Peyer's patch (tissue), 4 donors: Measurements from ENCODE around the gene AGBL4. TPM values are rescaled to one million over a fixed set of nuclear protein-coding genes. Genes with fewer than 3 reads are reported as not detected.

Experiments used
- DNase-seq, 3 donors: peaks; one replicate each; pipeline ENCODE4 v3.0.0-alpha.2; 2017 to 2019
- H3K27ac ChIP-seq, 4 donors: fragments of 200-600 bp; sonication (generic); one replicate each; pipeline ENCODE4 v1.5.1; 2016 to 2019
- H3K27me3 ChIP-seq, 2 donors: fragments of 200-600 bp; sonication (generic); one replicate each; pipeline ENCODE4 v1.5.1; 2019
- H3K36me3 ChIP-seq, 3 donors: fragments of 200-600 bp; sonication (generic); one replicate each; pipeline ENCODE4 v1.5.1; 2016 to 2019
- H3K4me1 ChIP-seq, 4 donors: fragments of 200-600 bp; sonication (generic); one replicate each; pipeline ENCODE4 v1.5.1; 2016 to 2019
- H3K4me3 ChIP-seq, 4 donors: fragments of 200-600 bp; sonication (generic); 1 replicate in 3 of 4; 2 replicates in 1 of 4; pipeline ENCODE4 v1.5.1; 2016 to 2019; ENCODE audit warnings: mild to moderate bottlenecking in 1 of 4
- H3K9me3 ChIP-seq, 4 donors: fragments of 200-600 bp; sonication (generic); one replicate each; pipeline ENCODE4 v1.5.1; 2016 to 2019; ENCODE audit warnings: mild to moderate bottlenecking in 1 of 4
- CTCF ChIP-seq, 6 experiments: fragments of 450-650 bp in 4 of 6; fragments of 200-600 bp in 2 of 6; sonication (generic) in 1 of 6; IDR thresholded peaks; one replicate each; pipeline ENCODE4 v1.5.1; 2017 to 2019; ENCODE audit warnings: antibody characterized with exemption in 6 of 6, mild to moderate bottlenecking in 3 of 6, moderate library complexity in 1 of 6
- POLR2A ChIP-seq, 2 donors: fragments of 450-650 bp; IDR thresholded peaks; one replicate each; pipeline ENCODE4 v1.5.1; 2017; ENCODE audit warnings: antibody characterized with exemption in 2 of 2, mild to moderate bottlenecking in 2 of 2, moderate library complexity in 2 of 2
- total RNA-seq, 4 donors: library from RNA; depleted of rRNA; stranded (reverse); fragments of >200 nt; gene quantifications; one replicate each; pipeline ENCODE4 v1.1.0, GENCODE V29; 2016

AGBL4 gene
- total RNA-seq, 4 donors from 2014 or later: 2.5 TPM; not detected in 3

GRCh38 chr1:48500541-48501450 is 1523.0 kb downstream of the AGBL4 start:
- H3K36me3 ChIP-seq: no peaks in the 10 kb centered on the region
- no peak overlapping the region for H3K27ac ChIP-seq
- no peak for DNase-seq
- TF ChIP-seq POLR2A (IDR thresholded peaks at IDR 0.05) (no peak), CTCF (IDR thresholded peaks at IDR 0.05) (no peak)
- H3K4me1 ChIP-seq: peaks cover 0 to 4% (median 0%) of the 10 kb centered on the region in 4 donors
- H3K9me3 ChIP-seq: no peaks in the 10 kb centered on the region
- no peaks in the 10 kb centered on the region for H3K27me3 ChIP-seq
- H3K4me3 ChIP-seq: no peak overlapping the region

GRCh38 chr1:48499211-48499735 is 1524.5 kb downstream of the AGBL4 start:
- H3K4me3 ChIP-seq: no peak overlapping the region
- no peaks in the 10 kb centered on the region for H3K36me3 ChIP-seq

GRCh38 chr1:48498096-48498791 is 1525.5 kb downstream of the AGBL4 start:
- Histone ChIP-seq H3K36me3 (no peaks in the 10 kb centered on the region), H3K4me1 (peaks cover 0 to 15% (median 0%) of the 10 kb centered on the region in 4 donors), H3K9me3 (no peaks in the 10 kb centered on the region), H3K27ac (no peak overlapping the region), H3K4me3 (no peak overlapping the region), H3K27me3 (no peaks in the 10 kb centered on the region)
- no peak for TF ChIP-seq POLR2A (IDR thresholded peaks at IDR 0.05)
- peak; percentile 47 to 78 (median 74) for TF ChIP-seq CTCF (IDR thresholded peaks at IDR 0.05)
- DNase-seq: peak; percentile 57 to 91 (median 83)

More at GRCh38 chr1:48499211-48499735, 1524.5 kb downstream of the AGBL4 start:
- TF ChIP-seq CTCF (IDR thresholded peaks at IDR 0.05): no peak
- TF ChIP-seq POLR2A (IDR thresholded peaks at IDR 0.05): no peak
- no peak overlapping the region for H3K27ac ChIP-seq
- no peaks in the 10 kb centered on the region for H3K9me3 ChIP-seq
- DNase-seq: no peak
- no peaks in the 10 kb centered on the region for H3K27me3 ChIP-seq
- H3K4me1 ChIP-seq: peaks cover 0 to 8% (median 0%) of the 10 kb centered on the region in 4 donors

GRCh38 chr1:48495911-48496310 is 1527.8 kb downstream of the AGBL4 start:
- Histone ChIP-seq H3K4me1 (peaks cover 0 to 15% (median 0%) of the 10 kb centered on the region in 4 donors), H3K27me3 (no peaks in the 10 kb centered on the region), H3K27ac (no peak overlapping the region), H3K36me3 (no peaks in the 10 kb centered on the region), H3K9me3 (no peaks in the 10 kb centered on the region), H3K4me3 (no peak overlapping the region)
- no peak for TF ChIP-seq POLR2A (IDR thresholded peaks at IDR 0.05)
- TF ChIP-seq CTCF (IDR thresholded peaks at IDR 0.05): no peak
- DNase-seq: no peak

GRCh38 chr1:48495166-48495565 is 1528.6 kb downstream of the AGBL4 start:
- H3K4me3 ChIP-seq: no peak overlapping the region
- no peaks in the 10 kb centered on the region for H3K36me3 ChIP-seq
- TF ChIP-seq POLR2A (IDR thresholded peaks at IDR 0.05) (no peak), CTCF (IDR thresholded peaks at IDR 0.05) (no peak)
- peaks cover 0 to 15% (median 0%) of the 10 kb centered on the region in 4 donors for H3K4me1 ChIP-seq
- DNase-seq: no peak
- no peaks in the 10 kb centered on the region for H3K27me3 ChIP-seq
- no peak overlapping the region for H3K27ac ChIP-seq
- H3K9me3 ChIP-seq: no peaks in the 10 kb centered on the region
